ENCODE results near the gene FASTKD1.
"Not testable (repeated sequence)": the region's sequence is repeated elsewhere in the genome, so short reads cannot be mapped to it uniquely, and the experiment has no call there.

The FASTKD1 gene

DNA sequence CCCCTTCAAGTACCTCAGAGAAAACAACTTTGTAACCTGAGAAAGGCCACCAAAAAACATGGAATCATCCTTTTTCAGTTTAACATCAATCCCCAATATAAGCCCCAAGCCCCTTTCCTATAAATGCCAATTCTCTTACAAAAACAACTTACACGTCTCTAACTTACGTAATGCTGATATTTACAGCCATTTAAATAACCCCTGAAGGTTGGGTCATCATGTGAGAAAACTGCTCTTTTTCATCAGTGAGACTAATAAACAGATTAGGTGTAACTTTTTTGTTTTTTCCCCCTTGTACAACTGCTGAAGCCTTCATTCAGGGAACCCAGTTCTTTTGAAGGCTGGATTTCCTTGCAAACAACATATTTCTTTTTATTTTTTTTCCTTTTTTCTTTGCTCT, 3.7 kb downstream of the FASTKD1 start:
- DNase-seq, result no peak

DNA sequence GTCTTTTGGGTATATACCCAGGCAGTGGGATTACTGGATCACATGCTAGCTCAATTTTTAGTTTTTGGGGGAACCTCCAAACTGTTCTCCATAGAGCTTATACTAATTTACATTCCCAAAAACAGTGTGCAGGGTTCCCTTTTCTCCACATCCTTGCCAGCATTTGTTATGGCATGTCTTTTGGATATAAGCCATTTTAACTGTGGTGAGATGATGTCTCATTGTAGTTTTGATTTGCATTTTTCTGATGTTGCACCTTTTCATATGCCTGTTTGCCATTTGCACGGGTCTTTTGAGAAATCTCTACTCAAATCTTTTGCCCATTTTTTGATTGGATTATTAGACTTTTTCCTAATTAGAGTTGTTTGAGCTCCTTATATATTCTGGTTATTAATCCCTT, 8.0 kb downstream of the FASTKD1 start:
- DNase-seq, result no peak

DNA sequence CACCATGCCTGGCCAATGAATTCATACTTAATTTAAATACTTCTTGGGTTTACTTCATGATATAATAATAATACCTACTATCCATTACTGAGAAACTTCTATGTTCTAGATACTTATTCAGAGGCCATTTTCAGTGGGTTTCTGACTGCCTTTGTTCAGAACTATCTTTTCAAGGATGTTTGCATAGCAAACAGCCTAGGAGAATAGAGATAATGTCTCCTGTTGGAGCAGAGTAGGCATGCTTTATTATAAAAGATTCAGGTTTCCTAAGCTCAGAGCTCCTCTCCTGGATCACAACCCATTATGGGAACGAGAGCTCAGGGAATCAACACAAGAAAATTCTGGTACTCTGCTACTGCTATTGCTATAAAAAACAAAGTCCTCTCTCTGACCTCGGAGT, 11.1 kb downstream of the FASTKD1 start:
- DNase-seq, result no peak

DNA sequence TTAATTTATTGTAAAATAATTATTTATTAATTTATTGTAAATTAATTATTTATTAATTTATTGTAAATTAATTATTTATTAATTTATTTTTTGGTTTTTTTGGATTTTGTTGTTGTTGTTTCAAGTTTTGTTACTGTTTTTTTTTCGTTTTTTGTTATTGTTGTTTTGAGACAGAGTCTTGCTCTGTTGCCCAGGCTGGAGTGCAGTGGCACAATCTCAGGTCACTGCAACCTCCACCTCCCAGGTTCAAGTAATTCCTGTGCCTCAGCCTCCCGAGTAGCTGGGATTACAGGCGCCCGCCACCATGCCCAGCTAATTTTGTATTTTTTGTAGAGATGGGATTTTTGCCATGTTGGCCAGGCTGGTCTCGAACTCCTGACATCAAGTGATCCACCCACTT, 11.6 kb downstream of the FASTKD1 start:
- not testable (repeated sequence) for DNase-seq

DNA sequence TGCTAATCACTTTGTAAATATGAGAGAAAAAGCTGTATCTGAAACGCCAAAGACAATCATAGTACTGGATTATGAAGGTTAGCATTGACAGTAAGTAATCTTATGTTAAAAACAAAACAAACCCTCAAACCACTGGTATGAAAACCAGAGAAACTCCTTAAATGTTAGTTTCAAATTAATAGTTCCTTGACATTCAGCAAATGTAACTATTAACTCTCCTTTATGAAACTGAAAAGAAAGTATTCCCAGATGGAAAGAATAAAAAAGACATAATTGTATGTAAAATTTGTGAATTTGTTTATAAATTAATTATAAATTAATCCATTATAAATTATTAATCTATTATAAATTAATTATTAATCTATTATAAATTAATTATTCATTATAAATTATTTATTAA, 12.3 kb downstream of the FASTKD1 start:
- no peak for DNase-seq

DNA sequence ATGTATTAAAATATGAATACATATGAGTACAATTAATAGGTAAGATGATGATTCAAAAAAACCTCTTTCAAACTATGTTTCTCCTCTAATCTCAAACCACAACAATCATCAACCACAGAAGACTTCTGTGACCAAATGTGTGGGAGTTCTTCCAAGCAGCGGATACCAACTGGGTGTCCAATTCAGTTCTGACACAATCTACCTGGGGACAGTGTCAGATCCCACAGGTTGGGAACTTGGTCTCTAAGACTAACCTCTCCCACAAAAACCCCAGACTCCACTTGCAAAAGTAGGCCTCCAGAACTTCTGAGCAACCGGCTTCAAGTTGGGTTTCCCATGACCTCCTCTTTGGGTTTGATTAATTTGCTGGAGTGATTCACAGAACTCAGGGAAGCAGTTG, 26.9 kb downstream of the FASTKD1 start:
- no peak for DNase-seq

DNA sequence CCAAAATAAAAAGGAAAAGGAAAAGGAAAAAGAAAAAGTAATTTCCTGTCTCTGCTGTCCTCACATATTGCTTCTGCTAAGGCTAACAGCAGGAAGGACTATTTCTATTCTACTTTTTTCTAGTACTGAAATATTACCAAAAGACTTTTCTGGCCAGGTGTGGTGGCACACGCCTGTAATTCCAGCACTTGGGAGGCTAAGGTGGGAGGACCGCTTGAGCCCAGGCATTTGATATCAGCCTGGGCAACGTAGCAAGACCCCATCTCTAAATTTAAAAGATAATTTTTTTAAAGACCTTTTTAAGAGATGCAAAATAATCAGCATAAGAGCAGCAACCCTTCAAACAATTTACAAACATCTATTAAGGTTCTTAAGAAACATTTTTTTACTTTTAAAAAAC, 31.2 kb downstream of the FASTKD1 start:
- DNase-seq, result no peak

DNA sequence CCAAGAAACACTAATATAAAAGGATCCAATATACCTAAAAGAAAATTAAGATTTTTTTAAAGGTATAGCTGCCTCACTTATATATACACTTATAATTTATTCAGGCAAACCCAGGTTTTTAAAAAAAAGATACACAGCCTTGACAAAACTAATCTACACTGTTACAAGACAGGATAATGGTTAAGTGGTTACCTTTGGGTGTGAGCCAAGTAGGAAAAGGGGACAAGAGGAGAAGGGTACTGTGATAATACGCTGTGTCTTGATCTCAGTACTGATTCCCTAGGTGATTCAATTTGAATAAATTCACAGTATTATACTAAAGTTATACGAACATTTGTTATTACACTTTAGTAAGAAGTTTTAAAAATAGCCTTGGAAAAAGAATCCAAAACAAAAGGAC, 33.5 kb downstream of the FASTKD1 start:
- DNase-seq, result no peak

DNA sequence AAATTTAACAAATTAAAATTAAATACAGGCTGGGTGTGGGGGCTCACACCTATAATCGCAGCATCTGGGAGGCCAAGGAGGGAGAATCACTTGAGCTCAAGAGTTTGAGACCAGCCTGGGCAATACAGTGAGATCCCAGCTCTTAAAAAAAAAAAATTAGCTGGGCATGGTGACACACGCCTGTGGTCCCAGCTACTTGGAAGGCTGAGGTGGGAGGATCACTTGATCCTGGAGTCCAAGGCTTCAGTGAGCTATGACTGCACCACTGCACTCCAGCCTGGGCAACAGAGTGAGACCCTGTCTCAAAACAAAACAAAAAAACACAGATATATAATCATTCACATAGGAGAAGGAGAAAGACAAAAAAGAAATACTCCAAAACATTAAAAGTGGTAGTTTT, 34.2 kb downstream of the FASTKD1 start:
- not testable (repeated sequence) for DNase-seq

DNA sequence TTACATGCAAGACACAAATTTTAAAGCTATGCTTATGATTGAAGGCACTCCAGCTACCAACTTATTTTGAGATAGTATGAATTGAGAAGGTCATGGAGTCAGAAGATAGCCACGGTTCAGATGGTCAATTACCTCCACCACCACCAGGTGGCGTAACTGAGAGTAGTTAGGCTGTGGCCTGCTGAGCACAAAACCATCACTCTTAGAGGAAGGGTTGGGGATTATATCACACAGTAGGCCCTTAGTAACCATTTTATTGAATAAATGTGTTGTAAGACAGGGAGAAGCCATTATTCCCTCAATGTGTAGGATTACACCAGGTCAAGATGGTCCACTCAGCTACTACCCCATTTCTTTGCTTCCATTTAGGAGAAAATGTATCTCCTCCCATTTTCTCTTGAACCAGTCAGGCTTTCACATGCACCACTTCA, 45.4 kb downstream of the FASTKD1 start:
- no peak for DNase-seq

DNA sequence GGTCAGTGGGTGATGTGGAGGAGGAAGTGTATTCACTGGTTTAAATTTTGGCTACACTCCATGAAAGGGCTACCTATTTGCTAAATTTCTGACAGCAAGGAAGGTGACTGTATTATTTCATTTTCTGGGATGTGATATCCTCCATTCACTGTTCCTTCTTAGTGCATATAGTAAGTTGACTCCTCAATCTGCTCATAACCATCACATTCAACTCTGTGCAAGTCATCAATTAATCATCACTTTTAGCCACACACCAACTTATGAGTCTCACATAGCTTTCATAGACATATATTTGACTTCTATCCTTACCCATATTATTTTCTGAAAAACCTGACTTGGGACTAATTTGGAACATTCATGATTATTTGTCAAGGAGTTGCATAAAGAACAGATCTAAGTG, 47.2 kb downstream of the FASTKD1 start:
- DNase-seq, result no peak

DNA sequence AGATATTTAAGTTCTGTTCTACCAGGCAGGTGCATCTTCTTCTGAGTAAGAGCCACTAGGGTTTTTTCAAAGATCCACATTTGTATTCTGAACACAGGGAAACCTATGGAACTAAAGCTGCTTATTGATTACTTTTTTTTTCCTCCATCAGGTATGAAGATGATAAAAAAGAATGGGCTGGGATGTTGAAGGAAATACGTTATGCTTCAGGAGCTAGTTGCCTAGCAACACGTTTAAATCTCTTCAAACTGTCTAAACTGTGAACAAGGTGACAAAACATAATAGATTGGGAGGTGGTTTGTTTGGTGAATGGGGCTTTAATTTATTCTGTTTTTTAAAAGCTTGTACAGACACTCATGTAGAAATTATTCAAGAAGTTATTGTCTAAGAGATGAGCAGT, 48.2 kb downstream of the FASTKD1 start:
- DNase-seq, result no peak

DNA sequence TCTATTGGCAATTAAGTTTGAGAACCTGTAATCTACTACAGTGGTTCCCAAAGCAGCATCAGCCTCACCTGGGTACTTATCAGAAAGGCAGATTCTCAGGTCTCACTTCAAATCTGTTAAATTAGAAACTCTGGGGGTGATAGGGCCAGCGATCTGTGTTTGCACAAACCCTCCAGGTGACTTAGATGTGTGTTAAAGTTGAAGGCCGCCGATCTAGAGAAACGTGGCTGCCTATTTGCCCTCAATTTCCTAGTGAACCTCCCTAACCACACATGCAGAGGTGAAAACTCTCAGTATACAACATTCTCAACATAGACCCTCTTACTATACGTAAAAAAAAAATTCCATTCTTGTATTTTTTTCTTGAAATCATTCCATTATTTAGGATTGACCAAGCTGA, 50.0 kb downstream of the FASTKD1 start:
- DNase-seq, result no peak

DNA sequence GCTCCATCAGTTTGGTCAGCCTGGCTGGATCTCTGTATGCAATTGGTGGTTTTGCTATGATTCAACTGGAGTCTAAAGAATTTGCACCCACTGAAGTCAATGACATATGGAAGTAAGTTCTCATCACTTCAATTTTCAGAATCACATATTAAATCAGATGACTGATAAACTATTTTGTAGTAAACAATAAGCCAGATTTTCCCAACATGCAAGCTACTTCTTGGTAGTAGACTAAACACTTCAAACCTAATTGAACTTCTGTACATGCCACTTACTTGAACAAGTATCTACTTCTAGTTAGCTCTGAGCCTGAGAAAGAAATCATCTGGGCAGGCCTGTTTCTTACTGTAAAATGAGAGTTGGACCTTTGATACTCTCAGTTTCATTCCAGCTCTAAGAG, 52.8 kb downstream of the FASTKD1 start:
- no peak for DNase-seq

DNA sequence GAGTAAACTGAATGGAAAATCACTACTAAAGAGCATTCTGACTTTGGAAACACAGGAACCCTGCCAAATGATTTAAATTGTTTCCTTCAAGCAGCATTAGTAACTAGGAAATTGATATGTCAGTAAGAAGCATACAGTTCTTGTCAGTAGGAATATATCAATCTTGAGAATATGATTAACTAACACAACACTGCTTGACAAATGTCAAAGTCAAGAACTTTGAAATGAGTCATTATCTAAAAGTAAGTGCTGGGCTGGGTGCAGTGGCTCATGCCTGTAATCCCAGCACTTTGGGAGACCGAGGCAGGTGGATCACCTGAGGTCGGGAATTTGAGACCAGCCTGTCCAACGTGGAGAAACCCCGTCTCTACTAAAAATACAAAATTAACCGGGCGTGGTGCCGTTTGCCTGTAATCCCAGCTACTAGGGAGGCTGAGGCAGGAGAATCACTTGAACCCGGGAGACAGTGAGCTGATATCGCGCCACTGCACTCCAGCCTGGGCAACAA, 57.1 kb downstream of the FASTKD1 start:
- not testable (repeated sequence) for DNase-seq

DNA sequence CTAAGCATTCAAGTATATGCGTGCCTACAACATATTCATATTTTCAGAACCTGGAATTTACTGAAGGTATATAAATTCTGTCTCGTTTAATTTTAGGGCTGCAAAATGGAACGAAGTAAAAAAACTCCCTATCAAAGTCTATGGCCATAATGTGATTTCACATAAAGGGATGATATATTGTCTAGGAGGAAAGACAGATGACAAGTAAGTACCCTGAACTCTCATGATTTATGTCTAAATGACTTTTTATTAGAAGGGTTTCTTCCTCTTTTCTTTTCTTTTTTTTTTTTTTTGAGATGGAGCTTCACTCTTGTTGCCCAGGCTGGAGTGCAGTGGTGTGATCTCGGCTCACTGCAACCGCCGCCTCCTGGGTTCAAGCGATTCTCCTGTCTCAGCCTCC, 58.9 kb downstream of the FASTKD1 start:
- DNase-seq, result not testable (repeated sequence)

DNA sequence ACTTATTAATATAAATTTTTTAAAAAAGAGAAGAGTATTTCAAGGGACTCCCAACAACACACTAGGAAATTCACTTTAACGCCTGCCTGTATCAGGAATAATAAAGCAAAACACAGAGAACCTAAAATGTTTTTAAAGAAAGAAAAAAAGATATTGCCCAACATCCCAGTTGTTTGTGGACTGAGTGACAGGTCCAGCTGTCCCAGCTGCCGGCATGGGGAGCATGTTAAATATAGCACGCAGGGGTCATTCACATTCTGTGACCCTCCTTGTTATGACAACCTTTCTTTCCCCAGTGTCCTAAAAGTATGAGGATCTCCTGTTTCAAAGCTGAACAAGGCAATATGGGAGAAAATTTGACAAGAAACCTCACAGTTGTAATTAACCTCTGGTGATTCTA, 59.7 kb downstream of the FASTKD1 start:
- DNase-seq, result no peak

DNA sequence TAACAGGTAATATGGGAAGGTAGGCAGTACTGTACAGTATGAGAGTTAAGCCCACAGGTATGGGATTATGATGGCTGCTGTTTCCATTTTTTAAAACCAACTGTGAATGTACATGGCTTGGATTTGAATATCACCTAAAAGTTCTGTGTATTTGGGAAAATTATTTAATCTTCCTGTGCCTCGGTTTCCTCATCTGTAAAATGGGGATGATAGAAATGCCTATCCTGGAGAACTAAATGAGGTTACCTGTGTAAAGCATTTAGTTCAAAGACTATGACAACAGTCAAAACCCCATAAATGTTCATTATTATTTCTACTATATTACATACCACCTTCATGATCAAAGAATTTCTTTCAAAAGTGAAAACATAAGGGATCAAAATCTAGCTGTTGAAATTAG, 60.6 kb downstream of the FASTKD1 start:
- DNase-seq, result no peak

DNA sequence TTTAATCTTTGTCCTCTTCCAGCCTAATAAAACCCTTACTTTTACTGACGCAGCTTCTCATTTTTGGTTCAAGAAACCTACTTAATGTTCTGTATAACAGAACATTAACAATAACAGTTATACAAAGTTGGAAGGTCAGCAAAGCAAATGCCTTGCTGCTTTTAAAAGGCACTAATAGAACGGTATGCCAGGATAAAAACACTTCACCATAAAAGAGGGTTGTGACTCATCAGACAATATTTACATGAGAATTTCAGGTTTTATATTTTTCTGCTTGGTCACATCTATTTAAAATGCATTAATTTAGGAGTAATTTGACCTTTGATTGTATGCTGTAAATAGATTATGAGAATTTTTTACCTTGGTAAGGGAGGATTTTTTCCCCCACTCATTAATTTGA, 61.1 kb downstream of the FASTKD1 start:
- DNase-seq, result no peak

DNA sequence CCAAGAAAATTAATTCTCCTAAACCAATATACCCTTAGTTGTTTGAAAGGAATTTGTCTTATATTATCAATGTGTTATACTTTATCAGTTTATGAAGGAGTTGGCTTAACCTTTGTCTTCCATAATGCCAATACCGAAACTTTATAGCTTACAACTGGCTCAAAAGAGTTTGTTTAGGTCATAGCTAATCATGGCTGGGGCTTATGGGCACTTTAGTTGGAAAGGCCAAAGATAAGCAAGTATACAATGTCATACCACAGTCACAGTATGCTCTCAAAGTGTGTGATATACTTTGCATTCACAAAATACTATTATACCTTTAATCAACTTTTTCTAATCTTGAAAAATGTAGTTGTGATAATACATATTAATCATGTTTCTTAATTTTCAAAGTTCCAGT, 61.8 kb downstream of the FASTKD1 start:
- no peak for DNase-seq

DNA sequence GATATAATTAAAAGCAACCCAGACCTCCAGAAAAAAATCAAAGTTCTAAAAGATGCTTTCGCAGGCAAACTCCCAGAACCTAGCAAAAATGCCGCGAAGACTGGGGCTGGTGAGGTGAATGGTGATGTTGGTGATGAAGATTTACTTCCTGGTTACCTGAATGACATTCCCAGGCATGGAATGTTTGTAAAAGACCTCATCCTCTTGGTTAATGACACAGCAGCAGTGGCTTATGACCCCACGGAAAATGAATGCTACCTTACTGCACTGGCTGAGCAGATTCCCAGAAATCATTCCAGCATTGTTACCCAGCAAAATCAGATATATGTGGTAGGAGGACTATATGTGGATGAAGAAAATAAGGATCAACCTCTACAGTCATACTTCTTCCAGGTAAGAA, 63.2 kb downstream of the FASTKD1 start:
- DNase-seq, result no peak

DNA sequence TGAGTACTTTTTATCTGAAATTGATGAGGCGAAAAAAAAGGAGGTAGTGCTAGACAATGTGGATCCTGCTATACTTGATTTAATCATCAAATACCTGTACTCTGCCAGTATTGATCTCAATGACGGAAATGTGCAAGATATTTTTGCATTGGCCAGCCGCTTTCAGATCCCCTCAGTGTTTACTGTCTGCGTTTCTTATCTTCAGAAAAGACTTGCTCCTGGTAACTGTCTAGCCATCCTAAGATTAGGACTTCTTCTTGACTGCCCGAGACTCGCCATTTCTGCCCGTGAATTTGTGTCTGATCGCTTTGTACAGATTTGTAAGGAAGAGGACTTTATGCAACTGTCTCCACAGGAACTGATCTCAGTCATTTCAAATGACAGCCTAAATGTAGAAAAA, 63.7 kb downstream of the FASTKD1 start:
- no peak for DNase-seq

DNA sequence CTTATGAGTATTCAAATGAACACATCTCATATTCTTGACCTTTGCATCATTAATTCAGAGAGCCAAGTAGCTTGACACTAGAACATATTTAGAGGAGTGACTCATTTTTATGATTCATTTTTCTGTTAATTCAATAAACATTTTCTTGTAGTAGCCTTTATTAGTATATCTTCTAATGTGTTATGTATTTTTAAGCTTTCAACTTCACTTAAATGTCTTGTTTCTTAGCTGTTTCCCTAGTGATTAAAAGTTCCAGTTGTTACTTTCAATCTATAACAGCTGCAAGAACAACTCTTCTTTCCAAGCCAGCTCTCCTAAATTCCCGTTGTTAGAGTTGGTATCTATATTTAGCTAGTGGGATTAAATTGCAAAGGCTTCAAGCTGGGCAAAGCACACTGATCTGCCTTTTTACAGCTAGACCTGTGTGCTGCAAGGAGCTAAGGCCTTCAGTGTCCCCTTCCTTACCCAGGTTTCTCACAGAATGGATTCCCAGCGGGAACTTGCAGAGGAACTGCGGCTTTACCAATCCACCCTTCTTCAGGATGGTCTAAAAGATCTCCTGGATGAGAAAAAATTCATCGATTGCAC, 64.3 kb downstream of the FASTKD1 start, which contains the start of gene KLHL41:
TSS of gene KLHL41 (plus strand) at position 405 of the 588 bp plus-strand sequence. CDS start at position 482, 77 bp downstream.
- no peak for DNase-seq

DNA sequence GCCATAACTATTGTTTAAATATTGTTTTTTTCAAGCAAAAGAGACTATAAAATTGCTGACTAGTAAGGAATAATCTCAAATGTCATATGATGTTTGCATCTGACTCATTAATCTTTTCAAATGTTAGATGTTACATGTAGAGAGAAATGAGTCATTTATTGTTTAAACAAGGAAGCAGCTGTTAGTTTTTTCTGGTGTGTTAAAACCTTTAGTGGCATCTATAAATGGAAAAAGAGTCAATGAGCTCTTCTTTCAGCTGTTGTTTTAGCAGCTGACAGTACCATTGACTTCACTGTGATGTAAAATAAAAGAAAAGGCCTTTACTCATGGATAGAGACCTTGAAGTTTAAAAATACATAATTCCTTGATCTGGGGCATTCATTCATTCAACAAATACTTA, 66.0 kb downstream of the FASTKD1 start:
- no peak for DNase-seq

DNA sequence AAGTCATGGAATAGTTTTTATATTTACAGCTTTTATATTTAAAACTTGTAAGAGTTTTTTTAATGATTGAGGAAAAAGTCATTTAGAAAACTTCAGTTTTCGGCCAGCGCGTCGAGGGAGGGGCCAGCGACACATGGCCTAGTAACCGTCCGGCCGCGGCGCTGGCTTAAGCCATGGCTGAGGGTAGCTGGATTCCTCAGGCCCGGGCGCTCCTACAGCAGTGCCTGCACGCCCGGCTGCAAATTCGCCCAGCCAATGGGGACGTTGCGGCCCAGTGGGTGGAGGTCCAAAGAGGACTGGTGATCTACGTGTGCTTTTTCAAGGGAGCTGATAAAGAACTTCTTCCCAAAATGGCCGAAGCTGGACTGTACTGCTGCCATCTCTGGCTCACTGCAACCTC, 69.0 kb downstream of the FASTKD1 start:
- no peak for DNase-seq
